ENCODE results near the gene GRID1. TPM values are rescaled to one million over a fixed set of nuclear protein-coding genes. Genes with fewer than 3 reads are reported as not detected.

GRID1 gene
- total RNA-seq, 2 donors from 2014 or later: 0.37 to 0.67 TPM

GRCh38 chr10:86259901-86260562, 106.6 kb downstream of the GRID1 start:
- no peak overlapping the region for H3K27ac ChIP-seq
- H3K4me3 ChIP-seq: no peak overlapping the region
- no peaks in the 10 kb centered on the region for H3K9me3 ChIP-seq
- TF ChIP-seq CTCF (IDR thresholded peaks at IDR 0.05): no peak
- DNase-seq (ENCODE audit: low spot score): no peak
- H3K36me3 ChIP-seq: no peaks in the 10 kb centered on the region
- H3K4me1 ChIP-seq: peaks cover 0 to 4% of the 10 kb centered on the region in 2 donors
- H3K27me3 ChIP-seq: no peaks in the 10 kb centered on the region

- Histone ChIP-seq H3K27ac (no peak overlapping the region), H3K4me3 (no peak overlapping the region), H3K36me3 (no peaks in the 10 kb centered on the region), H3K9me3 (no peaks in the 10 kb centered on the region), H3K4me1 (peaks cover 0 to 4% of the 10 kb centered on the region in 2 donors), H3K27me3 (no peaks in the 10 kb centered on the region)
- DNase-seq (ENCODE audit: low spot score): no peak
- no peak for TF ChIP-seq CTCF (IDR thresholded peaks at IDR 0.05)
Observed at GRCh38 chr10:86258941-86259340, 107.7 kb downstream of the GRID1 start.

- no peak overlapping the region for H3K4me3 ChIP-seq
- H3K4me1 ChIP-seq: peaks cover 0 to 4% of the 10 kb centered on the region in 2 donors
- no peaks in the 10 kb centered on the region for H3K27me3 ChIP-seq
- no peak for DNase-seq (ENCODE audit: low spot score)
- TF ChIP-seq CTCF (IDR thresholded peaks at IDR 0.05): no peak
- no peak overlapping the region for H3K27ac ChIP-seq
- H3K9me3 ChIP-seq: no peaks in the 10 kb centered on the region
- no peaks in the 10 kb centered on the region for H3K36me3 ChIP-seq
Observed at GRCh38 chr10:86258499-86258898, 108.1 kb downstream of the GRID1 start.

GRCh38 chr10:86257683-86258082, 108.9 kb downstream of the GRID1 start:
- Histone ChIP-seq H3K4me3 (no peak overlapping the region), H3K27me3 (no peaks in the 10 kb centered on the region), H3K27ac (no peak overlapping the region), H3K4me1 (peaks cover 0 to 2% of the 10 kb centered on the region in 2 donors), H3K36me3 (no peaks in the 10 kb centered on the region), H3K9me3 (no peaks in the 10 kb centered on the region)
- no peak for DNase-seq (ENCODE audit: low spot score)
- no peak for TF ChIP-seq CTCF (IDR thresholded peaks at IDR 0.05)

GRCh38 chr10:86256690-86257315, 109.8 kb downstream of the GRID1 start:
- TF ChIP-seq CTCF (IDR thresholded peaks at IDR 0.05): no peak
- DNase-seq (ENCODE audit: low spot score): no peak
- no peak overlapping the region for H3K27ac ChIP-seq

More at GRCh38 chr10:86256690-86257315, 109.8 kb downstream of the GRID1 start:
- no peaks in the 10 kb centered on the region for H3K9me3 ChIP-seq
- no peaks in the 10 kb centered on the region for H3K27me3 ChIP-seq
- no peaks in the 10 kb centered on the region for H3K36me3 ChIP-seq
- no peaks in the 10 kb centered on the region for H3K4me1 ChIP-seq
- H3K4me3 ChIP-seq: no peak overlapping the region
